ENCODE measurements around the gene AGRN. TPM values are rescaled to one million over a fixed set of nuclear protein-coding genes. Genes with fewer than 3 reads are reported as not detected.

Gene AGRN
- total and polyA plus RNA-seq, 2 of the 4 experiments (the other 2 are of a cell fraction), result 8.1 to 115 TPM

DNA sequence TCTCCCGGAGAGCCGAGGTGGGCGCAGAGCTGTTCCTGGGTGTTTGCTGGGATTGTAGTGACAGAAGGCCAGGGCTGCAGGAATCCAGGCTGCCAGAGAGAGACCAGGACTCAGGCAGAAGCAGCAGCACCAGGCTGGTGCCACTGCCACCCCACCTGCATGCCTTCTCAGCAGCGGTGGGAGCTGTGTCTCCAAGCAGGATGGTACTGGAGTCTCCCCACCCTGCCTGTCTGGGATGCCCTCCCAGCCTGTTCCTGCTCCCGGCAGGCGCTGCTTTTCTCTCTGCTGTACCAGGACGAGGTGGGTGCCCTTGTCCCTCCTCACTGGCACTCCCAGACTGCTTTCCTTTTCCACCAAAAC lies 15.5 kb upstream of the AGRN start:
- Histone ChIP-seq H2BK20ac (ENCODE audit: low read depth, low read length) (no peak overlapping the region), H3K9me1 (ENCODE audit: insufficient read depth, low read length) (peaks cover 6% of the 10 kb centered on the region; the same call in 1 of the 2 replicates), H3K4ac (ENCODE audit: low read depth, low read length) (no peak overlapping the region), H3K14ac (replicated peaks; ENCODE audit: low read depth, low read length) (no peak overlapping the region), H2BK5ac (ENCODE audit: low read depth, low read length, poor library complexity, severe bottlenecking) (no peak overlapping the region), H4K20me1 (ENCODE audit: insufficient read depth, low read length) (peaks cover 4% of the 10 kb centered on the region; the same call in 1 of the 2 replicates), H3K36me3 (ENCODE audit: control insufficient read depth, insufficient read depth, low read length) (no peaks in the 10 kb centered on the region), H4K91ac (ENCODE audit: insufficient read depth, low read depth, low read length) (no peak overlapping the region), H3K27ac (ENCODE audit: insufficient read depth, low read length) (no peak overlapping the region), H3K4me1 (ENCODE audit: control insufficient read depth, insufficient read depth, low read length) (peaks cover 8% of the 10 kb centered on the region), H4K8ac (ENCODE audit: low read depth in 2 of 2, low read length in 2 of 2) (no peak overlapping the region), H3K9me3 (ENCODE audit: control insufficient read depth, insufficient read depth, low read length) (no peaks in the 10 kb centered on the region), H2AK5ac (ENCODE audit: low read depth, low read length) (no peak overlapping the region), H4K5ac (ENCODE audit: low read depth, low read length) (no peak overlapping the region), H3K18ac (ENCODE audit: low read depth, low read length) (no peak overlapping the region), H2BK15ac (ENCODE audit: low read depth, low read length) (no peak overlapping the region), H3K27me3 (ENCODE audit: control insufficient read depth, insufficient read depth, low read length) (no peaks in the 10 kb centered on the region), H2AFZ (replicated peaks; ENCODE audit: low read length, poor library complexity) (no peak overlapping the region), H3K79me1 (ENCODE audit: low read depth in 1 of 2, low read length in 2 of 2) (peaks cover 9 to 26% of the 10 kb centered on the region in 2 experiments; a peak in 3 of 4 replicates), H3K56ac (ENCODE audit: extremely low read depth, insufficient read depth, low read length) (no peak overlapping the region), H3K23ac (ENCODE audit: low read depth, low read length) (no peak overlapping the region), H3K4me2 (ENCODE audit: low read depth, low read length) (no peak overlapping the region), H2AK9ac (replicated peaks; ENCODE audit: low read depth, low read length, poor library complexity) (peak overlapping the region; percentile 25), H3K9ac (ENCODE audit: low read depth, low read length) (no peak overlapping the region), H2BK120ac (ENCODE audit: low read depth, low read length) (no peak overlapping the region), H3K4me3 (ENCODE audit: insufficient read depth, low read depth, low read length) (no peak overlapping the region)
- no TSS peak for BruUV-seq (replicated peaks)
- ChIA-PET CTCF (no interaction called here), POLR2A (ENCODE audit: unreplicated experiment) (no interaction called here)
- intact Hi-C loops (cut with micrococcal nuclease) (loop anchor here (5.0 kb wide), 1 partner anchor 53 kb away; no protein-coding TSS in a partner anchor), in situ Hi-C loops (cut with MboI; ENCODE audit: low sequenced_read_pairs) (no loop called here), dilution Hi-C loops (cut with HindIII; ENCODE audit: low sequenced_read_pairs, unreplicated experiment) (no loop called here)
- TF ChIP-seq RAD21 (IDR thresholded peaks at IDR 0.05; ENCODE audit: low read length) (no peak), MXI1 (IDR thresholded peaks at IDR 0.05; ENCODE audit: borderline replicate concordance, low read depth, low read length) (no peak), NFE2L2 (IDR thresholded peaks at IDR 0.05; ENCODE audit: low read depth, low read length) (no peak), MAZ (IDR thresholded peaks at IDR 0.05; ENCODE audit: borderline replicate concordance, low read depth, low read length) (no peak), POLR2A (IDR thresholded peaks at IDR 0.05; ENCODE audit: low read depth, low read length) (no peak), RCOR1 (IDR thresholded peaks at IDR 0.05; ENCODE audit: insufficient replicate concordance, low read length) (no peak), RFX5 (IDR thresholded peaks at IDR 0.05; ENCODE audit: low read depth, low read length) (no peak), SMC3 (IDR thresholded peaks at IDR 0.05; ENCODE audit: low read depth, low read length) (no peak), USF2 (IDR thresholded peaks at IDR 0.05; ENCODE audit: low read depth, low read length) (no peak), FOS (IDR thresholded peaks at IDR 0.05; ENCODE audit: low read depth, low read length) (no peak)
- TF ChIP-seq, protein P1, sequence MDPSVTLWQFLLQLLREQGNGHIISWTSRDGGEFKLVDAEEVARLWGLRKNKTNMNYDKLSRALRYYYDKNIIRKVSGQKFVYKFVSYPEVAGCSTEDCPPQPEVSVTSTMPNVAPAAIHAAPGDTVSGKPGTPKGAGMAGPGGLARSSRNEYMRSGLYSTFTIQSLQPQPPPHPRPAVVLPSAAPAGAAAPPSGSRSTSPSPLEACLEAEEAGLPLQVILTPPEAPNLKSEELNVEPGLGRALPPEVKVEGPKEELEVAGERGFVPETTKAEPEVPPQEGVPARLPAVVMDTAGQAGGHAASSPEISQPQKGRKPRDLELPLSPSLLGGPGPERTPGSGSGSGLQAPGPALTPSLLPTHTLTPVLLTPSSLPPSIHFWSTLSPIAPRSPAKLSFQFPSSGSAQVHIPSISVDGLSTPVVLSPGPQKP (IDR thresholded peaks at IDR 0.05; ENCODE audit: borderline replicate concordance, low read depth, low read length), result no peak
- TF ChIP-seq, protein P2, sequence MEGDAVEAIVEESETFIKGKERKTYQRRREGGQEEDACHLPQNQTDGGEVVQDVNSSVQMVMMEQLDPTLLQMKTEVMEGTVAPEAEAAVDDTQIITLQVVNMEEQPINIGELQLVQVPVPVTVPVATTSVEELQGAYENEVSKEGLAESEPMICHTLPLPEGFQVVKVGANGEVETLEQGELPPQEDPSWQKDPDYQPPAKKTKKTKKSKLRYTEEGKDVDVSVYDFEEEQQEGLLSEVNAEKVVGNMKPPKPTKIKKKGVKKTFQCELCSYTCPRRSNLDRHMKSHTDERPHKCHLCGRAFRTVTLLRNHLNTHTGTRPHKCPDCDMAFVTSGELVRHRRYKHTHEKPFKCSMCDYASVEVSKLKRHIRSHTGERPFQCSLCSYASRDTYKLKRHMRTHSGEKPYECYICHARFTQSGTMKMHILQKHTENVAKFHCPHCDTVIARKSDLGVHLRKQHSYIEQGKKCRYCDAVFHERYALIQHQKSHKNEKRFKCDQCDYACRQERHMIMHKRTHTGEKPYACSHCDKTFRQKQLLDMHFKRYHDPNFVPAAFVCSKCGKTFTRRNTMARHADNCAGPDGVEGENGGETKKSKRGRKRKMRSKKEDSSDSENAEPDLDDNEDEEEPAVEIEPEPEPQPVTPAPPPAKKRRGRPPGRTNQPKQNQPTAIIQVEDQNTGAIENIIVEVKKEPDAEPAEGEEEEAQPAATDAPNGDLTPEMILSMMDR (conservative IDR thresholded peaks at IDR 0.05; ENCODE audit: low read depth, low read length), result no peak
- no peak for DNase-seq
- ATAC-seq (ENCODE audit: low read depth), result no peak
- WGBS, 2 experiments (ENCODE audit: extremely low coverage in 2 of 2, insufficient read length in 1 of 2), result 86% methylated on average over 4 of the region's 7 CpGs; no CpG with 5 or more reads in 1 of the 2 experiments

Measured in IMR-90 (cell line).